ENCODE results near the gene RTN4RL1.

- TF ChIP-seq CTCF (conservative IDR thresholded peaks at IDR 0.05) (no peak), ZFX (IDR thresholded peaks at IDR 0.05) (no peak)
Observed at GRCh38 chr17:2060681-2061440, 35.7 kb upstream of the RTN4RL1 start.

Measured in C4-2B (cell line).